A673 (cell line): ENCODE results near the gene TNFRSF14. TPM values are rescaled to one million over a fixed set of nuclear protein-coding genes. Genes with fewer than 3 reads are reported as not detected.

ENCODE experiments used
- BruUV-seq: library from RNA; stranded (reverse); fragments of 400-500 nt; replicated peaks from 2 replicates; lab custom pipeline; 2021; lab: Mats Ljungman, UMichigan
- CTCF ChIA-PET: fragments of 300-600 bp; sonication (Branson Sonifier 250); formaldehyde crosslinking; loops from one replicate; lab custom pipeline; 2022; ENCODE audit warnings: antibody characterized with exemption; lab: Charles Lee
- POLR2A ChIA-PET: fragments of 300-600 bp; sonication (Branson Sonifier 250); formaldehyde crosslinking; loops from one replicate; lab custom pipeline; 2022; ENCODE audit warnings: antibody characterized with exemption; ENCODE audit not compliant: low non-redundant PET; lab: Charles Lee
- DNase-seq: peaks from one replicate; pipeline ENCODE4 v3.0.0-alpha.2; 2015; ENCODE audit warnings: low spot score
- H3K27ac ChIP-seq: fragments of 200-600 bp; sonication (generic); 2 replicates; pipeline ENCODE4 v1.5.1; 2016; ENCODE audit warnings: mixed run types, low read depth, mild to moderate bottlenecking, mixed read lengths, antibody characterized with exemption, low read length; ENCODE audit not compliant: poor library complexity, severe bottlenecking
- H3K27me3 ChIP-seq: fragments of 200-600 bp; sonication (generic); replicated peaks from 2 replicates; pipeline ENCODE4 v1.6.1; 2017; ENCODE audit warnings: mixed run types, low read depth, mild to moderate bottlenecking, mixed read lengths, antibody characterized with exemption, low read length; ENCODE audit not compliant: insufficient read depth, poor library complexity
- H3K36me3 ChIP-seq: fragments of 200-600 bp; sonication (generic); 2 replicates; pipeline ENCODE4 v1.6.1; 2016; ENCODE audit warnings: mixed run types, mild to moderate bottlenecking, mixed read lengths, antibody characterized with exemption, low read length; ENCODE audit not compliant: insufficient read depth, poor library complexity, severe bottlenecking
- H3K4me1 ChIP-seq: fragments of 200-600 bp; sonication (generic); 2 replicates; pipeline ENCODE4 v1.6.1; 2017; ENCODE audit warnings: mixed run types, mild to moderate bottlenecking, mixed read lengths, antibody characterized with exemption, low read length; ENCODE audit not compliant: insufficient read depth, poor library complexity, severe bottlenecking
- H3K4me3 ChIP-seq: fragments of 200-600 bp; sonication (generic); 2 replicates; pipeline ENCODE4 v1.5.1; 2016; ENCODE audit warnings: low read depth, mixed run types, mild to moderate bottlenecking, mixed read lengths, low read length; ENCODE audit not compliant: poor library complexity, severe bottlenecking
- H3K9me3 ChIP-seq: fragments of 200-600 bp; sonication (generic); 2 replicates; pipeline ENCODE4 v1.6.1; 2016; ENCODE audit warnings: mixed run types, low read depth, mild to moderate bottlenecking, mixed read lengths, antibody characterized with exemption, low read length; ENCODE audit not compliant: poor library complexity, severe bottlenecking
- EZH2 ChIP-seq: fragments of 200-600 bp; sonication (generic); IDR thresholded peaks from 2 replicates; pipeline ENCODE4 v1.6.1; 2017; ENCODE audit warnings: borderline replicate concordance, low read depth, mild to moderate bottlenecking, mixed read lengths, antibody characterized with exemption, low read length; ENCODE audit not compliant: poor library complexity, severe bottlenecking
- intact Hi-C: fragments of 100-400 bp; cut with micrococcal nuclease; formaldehyde crosslinking; loops from one replicate; pipeline ENCODE4 v1.10.0; 2022; ENCODE audit not compliant: unreplicated experiment
- total RNA-seq: library from RNA; stranded (reverse); gene quantifications from 2 replicates; pipeline ENCODE4 v1.2.3, GENCODE V29; 2021
- TF ChIP-seq, protein P1 (sequence below): fragments of 300-800, 200-600 bp; sonication (generic); conservative IDR thresholded peaks from 2 replicates; pipeline ENCODE4 v1.5.1; 2017; ENCODE audit warnings: low read depth, mild to moderate bottlenecking, antibody characterized with exemption, low read length, moderate library complexity, mixed read lengths

TNFRSF14 gene
- total RNA-seq, 1 experiment from 2014 or later, result 4.6 TPM

DNA sequence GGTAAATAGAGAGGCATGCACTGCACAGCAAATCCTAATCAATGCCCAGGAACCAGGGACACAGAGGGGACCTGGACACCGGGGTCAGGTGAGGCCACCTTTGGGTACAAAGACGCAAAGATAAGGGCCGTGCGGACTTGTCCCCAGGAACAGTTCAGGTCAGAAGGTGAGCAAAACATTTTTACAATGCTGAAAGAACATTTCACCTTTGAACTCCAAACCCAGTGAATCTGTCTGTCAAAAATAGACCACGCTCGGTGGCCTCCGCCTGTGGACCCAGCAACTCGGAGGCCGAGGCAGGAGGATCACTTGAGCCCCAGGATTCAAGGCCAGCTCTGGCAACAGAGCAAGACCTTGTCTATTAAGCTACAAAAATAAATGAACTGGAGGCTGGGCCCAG, 15.2 kb downstream of the TNFRSF14 start:
- intact Hi-C loops, result no loop called here
- H3K4me1 ChIP-seq, result no peaks in the 10 kb centered on the region
- TF ChIP-seq, protein P1, sequence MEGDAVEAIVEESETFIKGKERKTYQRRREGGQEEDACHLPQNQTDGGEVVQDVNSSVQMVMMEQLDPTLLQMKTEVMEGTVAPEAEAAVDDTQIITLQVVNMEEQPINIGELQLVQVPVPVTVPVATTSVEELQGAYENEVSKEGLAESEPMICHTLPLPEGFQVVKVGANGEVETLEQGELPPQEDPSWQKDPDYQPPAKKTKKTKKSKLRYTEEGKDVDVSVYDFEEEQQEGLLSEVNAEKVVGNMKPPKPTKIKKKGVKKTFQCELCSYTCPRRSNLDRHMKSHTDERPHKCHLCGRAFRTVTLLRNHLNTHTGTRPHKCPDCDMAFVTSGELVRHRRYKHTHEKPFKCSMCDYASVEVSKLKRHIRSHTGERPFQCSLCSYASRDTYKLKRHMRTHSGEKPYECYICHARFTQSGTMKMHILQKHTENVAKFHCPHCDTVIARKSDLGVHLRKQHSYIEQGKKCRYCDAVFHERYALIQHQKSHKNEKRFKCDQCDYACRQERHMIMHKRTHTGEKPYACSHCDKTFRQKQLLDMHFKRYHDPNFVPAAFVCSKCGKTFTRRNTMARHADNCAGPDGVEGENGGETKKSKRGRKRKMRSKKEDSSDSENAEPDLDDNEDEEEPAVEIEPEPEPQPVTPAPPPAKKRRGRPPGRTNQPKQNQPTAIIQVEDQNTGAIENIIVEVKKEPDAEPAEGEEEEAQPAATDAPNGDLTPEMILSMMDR, result no peak
- no peak for TF ChIP-seq EZH2
- ChIA-PET CTCF (interaction anchor here (0.5 kb wide), 1 partner anchor 31 kb away, joined by 3 read pairs; no protein-coding TSS in a partner anchor), POLR2A (no interaction called here)
- DNase-seq, result no peak
- BruUV-seq, result no TSS peak
- H3K4me3 ChIP-seq, result no peak overlapping the region
- H3K36me3 ChIP-seq, result no peaks in the 10 kb centered on the region
- H3K27me3 ChIP-seq, result peaks cover 7% of the 10 kb centered on the region
- no peaks in the 10 kb centered on the region for H3K9me3 ChIP-seq
- H3K27ac ChIP-seq, result no peak overlapping the region

- Histone ChIP-seq H3K4me1 (no peaks in the 10 kb centered on the region), H3K36me3 (no peaks in the 10 kb centered on the region), H3K9me3 (no peaks in the 10 kb centered on the region), H3K27ac (no peak overlapping the region), H3K27me3 (peaks cover 7% of the 10 kb centered on the region), H3K4me3 (no peak overlapping the region)
- ChIA-PET POLR2A (interaction anchor here (0.9 kb wide), 1 partner anchor 15 kb away, joined by 3 read pairs; no protein-coding TSS in a partner anchor), CTCF (no interaction called here)
- no peak for TF ChIP-seq EZH2
- TF ChIP-seq, protein P1, result no peak
- BruUV-seq, result no TSS peak
- intact Hi-C loops, result no loop called here
- DNase-seq, result no peak
Observed at GRCh38 chr1:2573250-2573920, 17.2 kb downstream of the TNFRSF14 start.

DNA sequence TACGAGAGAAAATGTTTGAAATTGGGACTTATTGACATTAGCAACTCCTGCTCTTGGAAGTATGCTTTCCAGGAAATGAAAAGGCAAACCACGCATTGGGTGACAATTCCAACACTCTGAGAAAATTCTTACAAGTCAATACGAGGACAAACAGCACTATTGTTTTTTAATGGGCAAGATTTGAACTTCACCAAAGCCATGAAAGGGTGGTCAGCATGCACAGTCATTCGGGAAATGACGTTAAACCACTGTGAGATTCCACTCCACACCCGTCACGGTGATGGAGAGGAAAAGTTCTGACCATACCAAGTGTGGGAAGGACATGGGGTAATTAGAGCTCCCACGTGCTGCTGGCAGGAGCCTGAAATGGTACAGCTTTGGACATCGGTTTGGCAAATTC, 18.2 kb downstream of the TNFRSF14 start:
- Histone ChIP-seq H3K27me3 (peaks cover 7% of the 10 kb centered on the region), H3K4me1 (no peaks in the 10 kb centered on the region), H3K4me3 (no peak overlapping the region), H3K36me3 (no peaks in the 10 kb centered on the region), H3K9me3 (no peaks in the 10 kb centered on the region), H3K27ac (no peak overlapping the region)
- POLR2A ChIA-PET, result interaction anchor here (0.9 kb wide), 1 partner anchor 16 kb away, joined by 3 read pairs; no protein-coding TSS in a partner anchor
- intact Hi-C loops, result no loop called here
- no TSS peak for BruUV-seq
- TF ChIP-seq EZH2, result no peak
- TF ChIP-seq, protein P1, result no peak
- DNase-seq, result no peak
- CTCF ChIA-PET, result no interaction called here
